HG03135 (cell line): ENCODE data around the gene CALHM6.

ENCODE experiments used
- ATAC-seq: cut with Tn5 transposase; IDR thresholded peaks from one replicate; pipeline ENCODE4 v1.9.1; 2021; ENCODE audit warnings: mild to moderate bottlenecking, moderate library complexity; ENCODE audit not compliant: unreplicated experiment

Gene CALHM6

GRCh38 chr6:116461331-116461931 is at the start of gene CALHM6:
Gene CALHM6 (plus strand): TSS chr6:116461375. CDS start chr6:116461930, 555 bp downstream.
- ATAC-seq = no peak

DNA sequence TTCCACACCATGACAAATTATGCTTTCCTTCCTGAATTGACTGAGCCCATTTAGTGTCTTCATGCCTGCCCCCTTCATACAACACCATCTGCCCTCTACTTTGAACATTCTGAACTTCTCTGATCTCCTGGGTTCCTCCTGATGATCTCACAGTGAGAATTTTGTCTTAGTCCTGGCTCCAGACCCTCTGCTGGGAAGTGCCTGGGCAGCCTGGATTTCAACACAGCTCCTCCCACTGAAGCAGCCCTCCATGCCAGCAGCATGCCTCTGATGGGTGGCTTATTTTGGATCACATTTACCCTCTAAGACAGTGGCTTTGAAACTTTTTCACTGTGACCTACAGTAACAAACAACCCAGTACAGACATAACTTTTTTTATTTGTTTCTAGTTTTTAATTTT is 48.9 kb upstream of the CALHM6 start:
- no peak for ATAC-seq

- no peak for ATAC-seq
Measured at GRCh38 chr6:116413357-116413756, 47.8 kb upstream of the CALHM6 start.

GRCh38 chr6:116417661-116418060 is 43.5 kb upstream of the CALHM6 start:
- no peak for ATAC-seq

DNA sequence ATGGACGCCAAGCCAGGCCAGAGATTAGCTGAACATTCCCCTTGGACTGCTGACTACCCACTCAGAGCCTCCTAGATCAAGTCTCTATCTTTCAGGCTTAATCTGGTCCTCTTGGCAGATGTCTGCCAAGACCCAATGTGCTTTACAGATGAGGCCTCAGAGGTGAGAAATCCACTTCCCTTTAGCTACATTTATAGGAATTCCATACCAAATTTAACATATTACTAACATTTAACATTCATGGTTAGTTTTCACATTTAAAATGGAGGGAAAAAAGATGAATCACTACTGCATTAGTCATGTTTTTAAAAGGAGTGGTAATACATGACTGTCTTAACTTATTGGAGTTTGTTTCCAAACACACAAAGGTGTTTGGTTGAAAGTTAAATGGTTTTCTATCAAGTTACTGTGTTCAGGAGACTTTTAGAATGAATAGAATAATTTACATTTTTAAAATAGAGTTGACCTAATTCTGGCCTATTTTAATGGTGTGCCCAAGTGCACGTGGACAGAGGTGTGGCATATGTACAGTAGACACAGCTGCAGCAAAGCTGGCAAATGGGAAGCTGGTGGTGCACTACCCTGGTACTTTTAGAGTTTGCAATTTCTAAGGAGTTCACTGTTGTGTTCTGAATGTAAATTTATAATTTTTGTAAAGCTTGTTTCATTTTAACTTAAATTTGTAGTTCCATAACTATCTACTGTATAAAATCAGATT is 41.9 kb upstream of the CALHM6 start:
- ATAC-seq = no peak

- ATAC-seq = no peak
Measured at GRCh38 chr6:116420341-116420740, 40.8 kb upstream of the CALHM6 start.

DNA sequence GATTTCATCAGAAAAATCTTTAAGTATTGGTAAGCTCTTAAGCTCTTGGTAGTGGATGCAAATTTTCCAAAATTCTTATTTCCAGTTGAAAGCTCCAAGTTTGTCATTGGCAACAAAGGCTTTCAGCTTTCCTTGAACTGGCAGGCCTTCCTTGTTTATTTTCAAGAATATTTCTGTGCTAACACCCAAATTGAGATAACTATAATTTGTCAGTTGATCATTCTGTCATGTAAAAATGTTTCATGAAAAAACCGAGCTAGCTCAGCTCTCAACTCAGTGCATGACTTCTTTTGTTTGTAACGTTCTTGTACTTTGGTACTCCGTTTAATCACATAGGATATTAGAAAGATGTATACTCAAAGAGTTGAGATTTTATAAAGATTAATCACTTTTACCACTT is 38.9 kb upstream of the CALHM6 start:
- no peak for ATAC-seq

- ATAC-seq = no peak
Measured at GRCh38 chr6:116424001-116424400, 37.2 kb upstream of the CALHM6 start.

- no peak for ATAC-seq
Measured at GRCh38 chr6:116426551-116426950, 34.6 kb upstream of the CALHM6 start.

GRCh38 chr6:116429111-116429510 is 32.1 kb upstream of the CALHM6 start:
- ATAC-seq = no peak

DNA sequence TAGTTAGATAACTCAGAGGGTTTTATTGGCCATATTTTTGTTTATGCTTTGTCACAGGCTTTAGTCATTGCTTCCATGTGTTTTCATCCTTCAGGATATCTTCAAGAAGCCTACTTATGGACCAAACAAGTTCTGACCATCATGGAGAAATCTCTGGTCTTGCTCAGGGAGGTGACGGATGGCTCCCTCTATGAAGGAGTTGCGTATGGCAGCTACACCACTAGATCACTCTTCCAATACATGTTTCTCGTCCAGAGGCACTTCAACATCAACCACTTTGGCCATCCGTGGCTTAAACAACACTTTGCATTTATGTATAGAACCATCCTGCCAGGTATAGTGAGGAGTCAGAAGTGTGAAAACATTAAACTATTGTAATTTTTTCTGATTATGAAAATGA is 30.3 kb upstream of the CALHM6 start:
- ATAC-seq = no peak

GRCh38 chr6:116431964-116432595 is 29.1 kb upstream of the CALHM6 start:
- no peak for ATAC-seq

DNA sequence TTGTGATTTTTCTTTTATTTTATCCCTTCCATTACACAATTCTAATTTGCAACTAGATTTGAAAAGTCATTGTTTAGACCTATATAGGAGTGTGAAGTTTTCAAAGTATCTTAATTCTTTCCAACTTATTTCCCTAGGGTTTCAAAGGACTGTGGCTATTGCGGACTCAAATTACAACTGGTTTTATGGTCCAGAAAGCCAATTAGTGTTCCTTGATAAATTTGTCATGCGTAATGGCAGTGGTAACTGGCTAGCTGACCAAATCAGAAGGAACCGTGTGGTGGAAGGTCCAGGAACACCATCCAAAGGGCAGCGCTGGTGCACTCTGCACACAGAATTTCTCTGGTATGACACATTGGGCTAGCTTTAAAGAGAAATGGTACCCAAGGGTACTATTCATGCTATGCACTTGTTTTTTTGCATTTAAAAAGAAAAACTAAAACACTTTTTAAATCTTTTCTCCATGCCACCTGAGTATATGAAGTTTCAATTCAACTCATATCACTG is 27.9 kb upstream of the CALHM6 start:
- no peak for ATAC-seq

GRCh38 chr6:116434056-116434725 is 27.0 kb upstream of the CALHM6 start:
- no peak for ATAC-seq

GRCh38 chr6:116436586-116436985 is 24.6 kb upstream of the CALHM6 start:
- no peak for ATAC-seq

- ATAC-seq = no peak
Measured at GRCh38 chr6:116437656-116438055, 23.5 kb upstream of the CALHM6 start.

GRCh38 chr6:116438590-116439448 is 22.4 kb upstream of the CALHM6 start:
- no peak for ATAC-seq

- no peak for ATAC-seq
Measured at GRCh38 chr6:116439522-116440051, 21.6 kb upstream of the CALHM6 start.

DNA sequence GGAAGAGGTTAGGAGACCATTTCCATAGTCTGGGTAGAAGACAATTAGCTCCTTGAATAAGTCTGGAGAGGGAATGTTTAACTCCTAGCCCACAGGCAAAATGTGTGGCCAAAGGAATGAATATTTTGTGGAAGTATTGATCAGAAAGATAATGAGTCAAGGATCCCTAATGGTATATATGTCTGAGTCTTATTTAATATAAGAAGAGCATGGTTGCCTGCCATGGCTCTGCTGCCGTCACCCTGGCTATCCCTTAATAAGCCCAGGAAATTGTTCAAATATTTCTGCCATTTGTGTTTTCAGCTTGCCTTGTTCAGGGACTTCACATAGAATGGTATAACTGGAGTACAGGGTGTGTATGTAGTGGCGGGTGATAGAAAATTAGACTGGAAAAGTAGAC is 18.1 kb upstream of the CALHM6 start:
- no peak for ATAC-seq

DNA sequence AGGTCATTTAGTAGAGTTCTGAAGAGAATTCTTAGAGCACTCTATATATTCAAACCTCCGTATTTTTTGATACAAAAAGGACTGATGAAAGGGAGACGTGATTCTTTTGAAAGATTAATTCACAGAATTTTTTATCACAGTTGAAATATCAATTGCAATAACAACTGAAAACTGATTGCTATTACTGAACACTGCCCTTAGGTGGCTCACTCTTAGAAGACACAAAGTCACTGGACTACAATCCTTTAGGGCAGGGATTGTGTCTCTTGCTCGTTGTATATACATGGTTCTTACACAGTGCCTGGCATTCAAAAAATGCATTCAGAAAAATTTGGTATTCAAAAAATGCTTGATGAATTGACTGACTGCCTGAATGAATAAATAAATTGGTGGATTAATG is 17.1 kb upstream of the CALHM6 start:
- no peak for ATAC-seq
